RWPE2 (cell line): Measurements from ENCODE around the gene SLC46A2.
A peak's percentile ranks its signal among the peaks of the same experiment; 100 is the strongest.

ENCODE experiments used
- ATAC-seq: fragments of 200-7000 bp; cut with Tn5 transposase; 3 replicates; pipeline ENCODE4 v1.9.1; 2021; ENCODE audit warnings: low read depth
- DNase-seq: peaks from one replicate; pipeline ENCODE4 v3.0.0-alpha.2; 2020; ENCODE audit warnings: low spot score
- H3K27ac ChIP-seq: fragments of 450-650 bp; 2 replicates; pipeline ENCODE4 v1.5.1; 2017; ENCODE audit warnings: mild to moderate bottlenecking; ENCODE audit not compliant: poor library complexity, severe bottlenecking
- H3K27me3 ChIP-seq: fragments of 250-450 bp; sonication (Bioruptor Pico); 2 replicates; pipeline ENCODE4 v1.5.1; 2021; ENCODE audit warnings: mild to moderate bottlenecking, moderate library complexity; ENCODE audit not compliant: insufficient read depth, poor library complexity, severe bottlenecking
- H3K36me3 ChIP-seq: fragments of 250-450 bp; sonication (Bioruptor Pico); 2 replicates; pipeline ENCODE4 v1.5.1; 2020; ENCODE audit warnings: low read depth, mild to moderate bottlenecking, moderate library complexity
- H3K4me1 ChIP-seq: fragments of 250-450 bp; sonication (Bioruptor Pico); 2 replicates; pipeline ENCODE4 v1.5.1; 2021; ENCODE audit warnings: mild to moderate bottlenecking, moderate library complexity; ENCODE audit not compliant: insufficient read depth, poor library complexity, severe bottlenecking
- H3K4me3 ChIP-seq: fragments of 250-450 bp; sonication (Bioruptor Pico); 2 replicates; pipeline ENCODE4 v1.5.1; 2021; ENCODE audit warnings: mild to moderate bottlenecking, moderate library complexity; ENCODE audit not compliant: severe bottlenecking
- H3K9me3 ChIP-seq: fragments of 250-450 bp; sonication (Bioruptor Pico); 2 replicates; pipeline ENCODE4 v1.5.1; 2021; ENCODE audit warnings: mild to moderate bottlenecking, moderate library complexity; ENCODE audit not compliant: severe bottlenecking
- CTCF ChIP-seq: fragments of 450-650 bp; IDR thresholded peaks from one replicate; pipeline ENCODE4 v1.5.1; 2017; ENCODE audit warnings: mild to moderate bottlenecking, moderate library complexity; ENCODE audit not compliant: poor library complexity, severe bottlenecking

Gene SLC46A2

GRCh38 chr9:112867275-112867991 lies 23.2 kb downstream of the SLC46A2 start:
- DNase-seq (no peak), ATAC-seq (peak; percentile 84)
- no peaks in the 10 kb centered on the region for H3K9me3 ChIP-seq
- peak overlapping the region; percentile 44 for H3K27ac ChIP-seq
- no peak for TF ChIP-seq CTCF
- no peaks in the 10 kb centered on the region for H3K36me3 ChIP-seq
- H3K4me3 ChIP-seq, result no peak overlapping the region
- H3K4me1 ChIP-seq, result peaks cover 9% of the 10 kb centered on the region
- H3K27me3 ChIP-seq, result no peaks in the 10 kb centered on the region

- H3K4me3 ChIP-seq, result no peak overlapping the region
- no peak for DNase-seq
- no peak for TF ChIP-seq CTCF
- H3K4me1 ChIP-seq, result peaks cover 14% of the 10 kb centered on the region
- H3K9me3 ChIP-seq, result no peaks in the 10 kb centered on the region
- no peaks in the 10 kb centered on the region for H3K27me3 ChIP-seq
- ATAC-seq, result peak; percentile 60
- H3K36me3 ChIP-seq, result no peaks in the 10 kb centered on the region
- H3K27ac ChIP-seq, result no peak overlapping the region
These were observed 23.9 kb downstream of the SLC46A2 start for GRCh38 chr9:112866662-112867274.

GRCh38 chr9:112864982-112865381 lies 25.7 kb downstream of the SLC46A2 start:
- ATAC-seq (no peak), DNase-seq (no peak)
- no peaks in the 10 kb centered on the region for H3K9me3 ChIP-seq
- H3K27ac ChIP-seq, result no peak overlapping the region
- no peak for TF ChIP-seq CTCF
- H3K4me3 ChIP-seq, result no peak overlapping the region
- no peaks in the 10 kb centered on the region for H3K27me3 ChIP-seq
- peaks cover 14% of the 10 kb centered on the region for H3K4me1 ChIP-seq
- H3K36me3 ChIP-seq, result no peaks in the 10 kb centered on the region

- Histone ChIP-seq H3K36me3 (no peaks in the 10 kb centered on the region), H3K27ac (no peak overlapping the region), H3K4me1 (peaks cover 14% of the 10 kb centered on the region), H3K4me3 (no peak overlapping the region), H3K27me3 (no peaks in the 10 kb centered on the region), H3K9me3 (no peaks in the 10 kb centered on the region)
- ATAC-seq, result no peak
- no peak for DNase-seq
- TF ChIP-seq CTCF, result no peak
These were observed 26.3 kb downstream of the SLC46A2 start for GRCh38 chr9:112864403-112864802.

DNA sequence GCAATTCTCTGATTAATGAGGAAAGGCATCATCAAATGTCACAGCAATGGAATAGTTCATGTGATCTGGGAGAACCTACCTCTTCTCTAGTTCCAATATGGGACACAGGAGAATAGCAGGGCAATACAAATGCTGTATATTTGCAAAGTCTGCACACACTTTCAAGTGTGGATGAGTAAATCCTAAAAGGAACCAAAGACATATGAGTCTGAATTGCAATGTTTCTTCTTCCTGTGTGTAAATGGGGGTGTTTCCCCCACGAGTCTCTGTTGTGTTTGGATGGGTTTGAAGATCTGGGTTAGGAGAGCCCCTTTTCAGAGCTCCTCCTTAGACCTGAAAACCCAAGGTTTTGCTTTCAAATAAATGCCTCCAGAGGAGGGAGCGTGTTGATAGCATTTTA lies 26.9 kb downstream of the SLC46A2 start:
- H3K36me3 ChIP-seq, result no peaks in the 10 kb centered on the region
- no peaks in the 10 kb centered on the region for H3K27me3 ChIP-seq
- no peak for TF ChIP-seq CTCF
- no peak for ATAC-seq
- H3K27ac ChIP-seq, result no peak overlapping the region
- H3K4me3 ChIP-seq, result no peak overlapping the region
- no peaks in the 10 kb centered on the region for H3K9me3 ChIP-seq
- DNase-seq, result no peak
- H3K4me1 ChIP-seq, result peaks cover 14% of the 10 kb centered on the region
